Fibroblast of skin of abdomen (primary cell): ENCODE results near the gene GATM.
"Not testable (repeated sequence)": the region's sequence is repeated elsewhere in the genome, so short reads cannot be mapped to it uniquely, and the experiment has no call there.

Source experiments
- DNase-seq: peaks from one replicate; pipeline ENCODE4 v3.0.0-alpha.2; 2013

GATM gene

GRCh38 chr15:45387380-45388007 lies 9.2 kb upstream of the GATM start:
- no peak for DNase-seq

- DNase-seq, result no peak
Observed at GRCh38 chr15:45386974-45387373, 8.6 kb upstream of the GATM start.

GRCh38 chr15:45386420-45386819 lies 8.1 kb upstream of the GATM start:
- DNase-seq, result no peak

DNA sequence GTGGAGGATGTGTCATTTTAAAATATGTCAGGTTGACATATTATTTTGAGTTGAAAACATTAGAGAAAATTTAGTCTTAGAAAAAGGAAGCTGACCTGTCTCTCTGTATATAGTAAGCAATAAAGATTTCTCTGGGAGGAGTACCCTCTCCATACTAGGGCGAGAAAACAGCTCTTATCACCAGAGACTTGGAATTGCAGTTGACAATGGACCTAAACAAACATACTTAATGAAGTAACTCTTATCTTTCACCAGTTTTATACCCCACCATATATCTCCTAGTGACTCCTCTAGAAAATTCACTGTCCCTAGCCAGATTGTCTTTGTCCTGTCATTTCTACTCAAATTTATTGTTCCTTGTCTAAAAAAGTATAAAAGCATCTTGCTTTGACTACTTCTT lies 7.2 kb upstream of the GATM start:
- no peak for DNase-seq

- no peak for DNase-seq
Observed at GRCh38 chr15:45384700-45385099, 6.4 kb upstream of the GATM start.

GRCh38 chr15:45378913-45379262 lies 544 bp upstream of the GATM start:
- no peak for DNase-seq

GRCh38 chr15:45377609-45378148 lies 665 bp downstream of the GATM start:
- no peak for DNase-seq

GRCh38 chr15:45376967-45377608 lies 1.3 kb downstream of the GATM start:
- DNase-seq, result no peak

GRCh38 chr15:45376300-45376928 lies 1.9 kb downstream of the GATM start:
- DNase-seq, result no peak

GRCh38 chr15:45375836-45376235 lies 2.5 kb downstream of the GATM start:
- DNase-seq, result no peak

DNA sequence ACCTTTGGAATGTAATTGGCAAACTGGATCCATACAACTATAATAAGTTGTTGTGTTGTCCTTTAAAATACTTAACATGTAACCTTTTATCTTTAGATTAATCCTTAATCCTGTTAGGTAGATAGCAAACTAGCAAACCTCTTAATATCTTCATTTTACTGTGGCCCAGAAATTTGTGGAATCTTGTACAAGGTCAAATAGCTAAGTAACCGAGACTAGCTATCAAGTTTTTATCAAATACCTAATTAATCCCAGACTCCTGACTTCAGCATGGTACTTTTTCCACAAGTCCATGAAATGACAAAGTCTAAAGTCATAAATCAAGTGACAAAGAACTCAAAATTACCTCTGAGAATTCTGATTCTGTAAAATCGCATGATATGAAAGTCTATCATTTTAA lies 4.4 kb downstream of the GATM start:
- DNase-seq, result no peak

DNA sequence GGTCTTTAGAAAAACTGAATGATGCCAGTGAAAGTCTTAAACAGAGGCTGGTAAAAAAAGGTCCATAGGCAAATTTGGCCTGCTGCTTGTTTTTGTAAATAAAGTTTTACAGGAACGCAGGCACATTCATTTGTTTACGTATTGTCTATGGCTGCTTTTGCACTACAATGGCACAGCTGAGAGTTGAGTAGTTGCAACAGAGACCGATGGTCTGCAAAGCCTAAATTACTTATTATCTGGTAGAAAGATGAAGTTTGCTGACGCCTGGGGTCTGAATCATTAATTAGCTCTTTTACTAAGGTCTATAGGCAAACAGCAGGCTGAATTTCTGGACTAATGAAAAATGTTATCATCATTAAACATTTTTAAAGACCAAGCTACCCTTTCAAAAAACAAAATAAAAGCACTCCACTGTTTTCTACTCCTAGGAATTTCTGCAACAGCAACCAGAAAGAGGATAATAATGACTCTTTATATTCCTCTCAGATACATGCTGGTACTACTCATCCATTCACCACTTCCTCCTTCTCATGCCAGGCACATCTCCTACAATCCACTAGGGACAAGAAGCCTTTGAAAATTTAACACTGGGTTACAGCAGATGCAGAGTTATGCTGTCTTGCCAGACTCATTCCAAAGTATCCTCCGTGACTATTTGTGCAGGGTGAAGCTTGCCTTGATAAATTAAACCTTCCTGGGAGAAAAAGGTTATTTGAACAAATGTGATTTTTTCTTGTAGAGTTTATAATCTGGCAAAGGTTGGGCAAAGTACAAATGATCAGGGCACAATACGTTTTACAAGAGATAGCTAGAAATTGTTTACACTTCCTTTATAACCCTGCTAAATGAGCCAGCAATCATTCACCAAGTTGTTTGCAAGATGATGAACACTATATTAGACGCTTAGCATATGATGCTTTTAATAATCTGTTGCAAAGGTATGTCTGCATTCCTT lies 6.0 kb downstream of the GATM start:
- DNase-seq, result no peak

DNA sequence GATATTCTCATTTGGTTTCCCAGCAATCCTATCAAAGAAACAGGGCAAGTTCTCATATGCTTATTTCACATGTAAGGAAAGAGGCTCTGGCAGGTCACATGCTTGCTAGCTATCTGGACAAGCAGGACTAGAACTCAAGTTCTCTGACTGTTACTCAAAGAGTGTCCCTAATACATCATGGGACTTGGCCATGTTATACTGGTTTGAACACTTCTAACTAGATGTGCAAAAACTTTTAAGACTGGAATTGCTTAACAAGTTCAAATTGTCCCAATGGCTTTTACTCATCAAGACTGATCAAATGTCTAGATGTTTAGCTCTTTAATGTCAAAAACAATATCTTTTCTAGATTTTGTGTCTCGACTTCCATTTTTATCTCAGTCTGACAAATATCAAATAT lies 6.8 kb downstream of the GATM start:
- DNase-seq, result no peak

DNA sequence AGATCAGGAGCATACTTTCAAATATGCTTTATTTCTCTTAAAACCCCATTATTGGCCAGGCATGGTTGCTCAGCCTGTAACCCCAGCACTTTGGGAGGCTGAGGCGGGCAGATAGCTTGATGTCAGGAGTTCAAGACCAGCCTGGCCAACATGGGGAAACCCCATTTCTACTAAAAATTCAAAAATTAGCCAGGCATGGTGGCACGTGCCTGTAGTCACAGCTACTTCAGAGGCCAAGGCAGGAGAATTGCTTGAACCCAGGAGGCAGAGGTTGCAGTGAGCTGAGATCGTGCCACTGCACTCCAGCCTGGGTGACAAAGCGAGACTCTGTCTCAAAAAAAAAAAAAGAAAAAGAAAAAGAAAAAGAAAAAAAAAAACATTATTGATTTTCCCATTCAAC lies 8.3 kb downstream of the GATM start:
- DNase-seq, result not testable (repeated sequence)

- DNase-seq, result not testable (repeated sequence)
Observed at GRCh38 chr15:45367222-45367621, 11.1 kb downstream of the GATM start.

DNA sequence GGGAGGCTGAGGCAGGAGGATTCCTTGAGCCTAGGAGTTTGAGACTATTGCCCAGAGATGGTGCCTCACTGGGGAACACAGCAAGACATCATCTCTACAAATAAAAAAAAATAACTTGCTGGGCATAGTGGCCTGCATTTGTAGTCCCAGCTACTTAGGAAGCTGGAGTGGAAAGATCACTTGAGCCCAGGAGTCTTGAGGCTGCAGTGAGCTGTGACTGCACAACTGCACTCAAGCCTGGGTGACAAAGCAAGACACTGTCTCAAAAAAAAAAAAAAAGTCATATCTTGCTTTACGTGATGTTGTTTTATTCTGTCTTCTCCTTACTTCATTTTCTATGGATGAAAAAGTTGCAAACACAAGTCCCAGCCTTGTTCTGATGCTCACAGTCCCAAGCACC lies 14.1 kb downstream of the GATM start:
- no peak for DNase-seq

- DNase-seq, result no peak
Observed at GRCh38 chr15:45363801-45364200, 14.5 kb downstream of the GATM start.

DNA sequence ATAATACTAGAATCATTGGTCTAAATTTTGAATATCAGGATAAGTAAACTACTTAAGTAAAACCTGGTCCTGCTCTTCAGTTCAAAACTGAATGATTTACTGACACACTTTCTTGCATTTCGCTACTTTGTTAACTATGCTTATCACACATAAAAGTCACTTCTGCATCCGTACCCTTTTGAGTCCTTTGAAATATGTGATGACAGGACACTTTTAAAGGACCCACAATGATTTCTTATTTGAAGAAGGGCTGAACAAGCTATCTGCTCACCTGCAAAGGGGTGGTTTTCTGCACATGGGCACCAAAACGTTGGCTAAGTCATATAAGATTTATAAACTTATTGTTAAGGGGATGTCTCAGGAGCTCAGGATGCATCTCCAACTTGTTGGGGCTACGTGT lies 15.0 kb downstream of the GATM start:
- DNase-seq, result no peak

- no peak for DNase-seq
Observed at GRCh38 chr15:45362419-45362818, 15.9 kb downstream of the GATM start.

GRCh38 chr15:45361878-45362277 lies 16.5 kb downstream of the GATM start:
- no peak for DNase-seq

GRCh38 chr15:45355860-45356259 lies 22.5 kb downstream of the GATM start:
- no peak for DNase-seq

- no peak for DNase-seq
Observed at GRCh38 chr15:45354711-45355110, 23.6 kb downstream of the GATM start.

GRCh38 chr15:45351227-45351626 lies 27.1 kb downstream of the GATM start:
- no peak for DNase-seq
